ENCODE results near the gene PNMA6F.
A peak's percentile ranks its signal among the peaks of the same experiment; 100 is the strongest.
"Not testable (repeated sequence)": the region's sequence is repeated elsewhere in the genome, so short reads cannot be mapped to it uniquely, and the experiment has no call there.

Gene PNMA6F

DNA sequence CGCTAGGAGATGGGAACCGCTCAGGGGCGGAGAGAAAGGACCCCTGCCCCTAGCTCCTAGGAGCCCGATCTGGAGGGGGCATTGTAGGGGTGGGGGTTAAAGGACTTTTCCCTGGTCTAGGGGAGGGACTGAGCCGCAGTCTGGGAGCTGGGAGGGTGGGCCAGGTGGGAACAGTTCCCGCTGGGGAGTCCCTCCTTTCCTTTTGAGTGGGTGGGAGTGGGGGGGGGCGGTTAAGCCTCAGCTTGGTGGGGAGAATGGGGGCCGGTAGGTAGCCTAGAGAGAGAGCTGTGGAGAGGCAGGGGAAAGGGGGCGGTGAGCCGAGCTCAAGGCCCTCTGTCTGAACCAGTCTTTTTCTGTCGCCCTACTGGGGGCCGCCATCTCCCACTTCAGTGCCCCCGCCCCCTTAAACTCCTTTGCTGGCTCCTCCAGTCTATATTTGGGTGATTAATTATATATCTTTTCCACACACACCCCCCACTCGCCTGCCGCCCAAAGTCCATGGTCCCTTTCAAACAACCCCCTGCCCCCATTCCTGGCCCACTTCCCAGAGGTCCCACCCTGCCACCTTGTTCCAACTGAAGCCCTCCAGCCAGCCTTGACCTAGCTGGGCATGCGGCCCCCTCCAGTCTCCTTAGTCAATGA, 13.2 kb upstream of the PNMA6F start:
- no peak for DNase-seq (ENCODE audit: low read depth in 2 of 2)

DNA sequence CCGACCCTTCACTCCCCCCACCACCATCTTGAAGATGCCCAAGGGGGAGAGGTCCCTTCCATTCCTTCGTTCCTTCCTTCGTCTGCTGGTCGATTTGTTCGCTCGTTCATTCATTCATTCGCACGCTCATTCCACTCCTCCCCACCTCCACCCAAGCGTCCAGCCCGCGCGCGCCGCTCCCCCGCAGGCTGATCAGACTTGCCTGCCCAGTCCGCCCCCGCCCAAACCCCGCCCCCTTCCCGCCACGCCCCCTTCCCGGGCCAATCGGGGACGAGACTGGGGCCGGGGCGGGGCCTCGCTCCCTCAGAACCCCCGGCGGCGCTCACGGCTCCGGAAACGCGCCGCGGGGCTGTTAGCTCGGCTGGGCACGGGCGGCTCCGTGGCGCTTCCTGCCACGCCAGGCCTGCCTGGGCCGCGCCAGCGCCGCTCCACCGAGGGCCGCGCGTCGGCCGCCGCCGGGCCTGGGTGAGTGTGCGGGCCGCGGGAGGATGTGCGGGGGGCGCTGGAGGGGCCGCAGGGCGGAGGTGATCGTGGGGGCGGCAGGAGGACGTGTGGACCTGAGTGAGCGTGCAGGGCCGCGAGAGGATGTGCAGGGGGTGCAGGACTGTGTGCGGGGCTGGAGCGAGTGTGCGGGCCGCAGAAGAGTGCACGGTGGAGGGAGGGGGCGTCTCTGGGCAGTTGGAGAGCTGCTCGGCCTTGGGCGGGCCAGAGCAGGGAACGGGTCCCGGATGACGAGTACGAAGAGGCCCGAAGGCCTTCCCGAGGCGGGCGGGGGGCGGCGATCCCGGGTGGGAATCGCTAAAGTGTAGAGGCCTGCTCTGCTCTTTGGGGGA, 12.5 kb upstream of the PNMA6F start, which contains the start of gene ZNF275:
Gene ZNF275 (plus strand): TSS at position 333 of the 833 bp plus-strand sequence. CDS start 2,527 bp downstream, outside the sequence.
- peak; percentile 61 to 68 for DNase-seq (ENCODE audit: low read depth in 2 of 2)

DNA sequence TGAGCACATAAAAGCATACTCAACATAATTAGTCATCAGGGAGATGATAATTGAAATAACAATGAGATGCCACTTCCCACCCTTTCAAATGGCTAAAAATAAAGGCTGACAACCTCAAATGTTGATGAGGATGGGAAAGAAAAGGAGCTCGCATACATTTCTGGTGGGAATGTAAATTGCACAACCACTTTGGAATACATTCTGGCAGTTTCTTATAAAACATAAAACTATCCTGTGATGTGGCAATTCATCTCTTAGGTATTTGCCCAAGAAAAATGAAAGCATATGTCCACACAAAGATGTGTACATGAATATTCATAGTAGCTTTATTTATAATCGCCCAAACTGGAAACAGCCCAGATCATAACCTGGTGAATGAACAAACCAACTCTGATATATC, 11.7 kb upstream of the PNMA6F start:
- DNase-seq (ENCODE audit: low read depth in 2 of 2): no peak

- no peak for DNase-seq (ENCODE audit: low read depth in 2 of 2)
Observed at GRCh38 chrX:153327561-153327960, 6.0 kb upstream of the PNMA6F start.

GRCh38 chrX:153320555-153321184, 897 bp downstream of the PNMA6F start:
- no peak for DNase-seq (ENCODE audit: low read depth in 2 of 2)

DNA sequence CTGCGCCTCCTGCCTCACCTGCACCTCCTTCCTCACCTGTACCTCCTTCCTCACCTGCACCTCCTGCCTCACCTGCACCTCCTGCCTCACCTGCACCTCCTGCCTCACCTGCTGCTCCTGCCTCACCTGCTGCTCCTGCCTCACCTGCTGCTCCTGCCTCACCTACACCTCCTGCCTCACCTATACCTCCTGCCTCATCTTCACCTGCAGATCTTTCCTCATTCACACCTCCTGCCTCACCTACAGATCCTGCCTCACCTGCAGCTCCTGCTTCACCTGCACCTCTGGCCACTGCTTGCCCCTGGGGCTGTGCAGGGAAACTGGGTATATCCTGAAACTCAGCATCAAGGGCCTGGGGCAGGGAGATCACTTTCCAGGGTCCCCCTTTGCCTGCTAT, 1.5 kb downstream of the PNMA6F start:
- DNase-seq (ENCODE audit: low read depth in 2 of 2): not testable (repeated sequence)

DNA sequence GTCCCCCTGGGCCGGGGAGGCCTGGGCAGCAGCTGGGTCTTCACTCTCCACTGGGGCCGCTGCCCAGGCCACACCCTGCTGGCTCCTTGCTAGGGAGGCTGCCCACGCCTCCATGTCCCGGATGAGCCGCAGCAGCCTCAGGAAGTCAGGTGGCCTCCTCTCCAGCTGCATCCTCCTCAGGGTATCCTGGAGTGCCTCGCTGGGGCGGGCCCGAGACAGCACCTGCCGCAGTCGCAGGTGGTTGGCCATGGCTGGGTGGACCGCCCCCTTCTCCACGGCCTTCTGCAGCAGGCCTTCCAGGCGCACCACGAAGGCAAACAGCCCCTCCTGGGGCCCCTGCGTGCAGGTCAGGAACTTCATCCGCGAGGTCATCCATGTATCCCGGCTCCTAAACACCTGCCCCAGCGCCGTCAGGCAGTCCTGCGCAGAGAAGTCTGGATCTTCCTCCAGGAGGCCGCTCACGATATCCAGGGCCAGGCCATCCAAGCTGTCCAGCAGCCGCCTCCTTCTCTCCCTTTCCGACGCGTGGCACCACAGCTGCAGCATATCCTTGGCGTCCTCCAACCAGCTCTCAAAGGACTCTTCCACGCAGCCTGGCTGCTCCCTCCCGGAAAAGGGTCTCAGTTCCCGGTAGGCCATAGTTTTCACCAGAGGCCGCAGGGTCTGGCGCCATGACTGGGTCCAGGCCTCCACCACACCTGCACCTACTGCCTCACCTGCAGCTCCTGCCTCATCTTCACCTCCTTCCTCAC, 2.1 kb downstream of the PNMA6F start:
- no peak for DNase-seq (ENCODE audit: low read depth in 2 of 2)

DNA sequence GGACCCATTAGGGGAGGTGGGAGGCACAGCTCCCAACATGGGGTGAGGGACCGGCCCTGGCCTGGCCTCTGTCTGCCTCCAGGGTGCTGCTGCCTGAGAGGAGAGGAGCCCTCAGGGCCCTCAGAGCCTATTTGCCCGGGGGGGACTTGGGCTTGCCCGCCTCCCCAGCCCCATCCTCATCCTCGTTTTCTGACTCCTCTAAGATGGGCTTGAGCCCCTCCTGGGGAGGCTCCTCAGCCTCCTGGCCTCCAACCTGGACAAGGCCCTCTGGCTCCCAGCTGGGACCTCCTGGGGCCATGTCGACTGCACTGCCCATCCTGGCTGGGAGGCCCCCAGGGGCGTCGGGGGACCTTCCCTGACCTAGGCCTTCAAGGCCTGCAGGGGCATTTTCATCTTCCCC, 2.8 kb downstream of the PNMA6F start:
- DNase-seq (ENCODE audit: low read depth in 2 of 2): no peak

DNA sequence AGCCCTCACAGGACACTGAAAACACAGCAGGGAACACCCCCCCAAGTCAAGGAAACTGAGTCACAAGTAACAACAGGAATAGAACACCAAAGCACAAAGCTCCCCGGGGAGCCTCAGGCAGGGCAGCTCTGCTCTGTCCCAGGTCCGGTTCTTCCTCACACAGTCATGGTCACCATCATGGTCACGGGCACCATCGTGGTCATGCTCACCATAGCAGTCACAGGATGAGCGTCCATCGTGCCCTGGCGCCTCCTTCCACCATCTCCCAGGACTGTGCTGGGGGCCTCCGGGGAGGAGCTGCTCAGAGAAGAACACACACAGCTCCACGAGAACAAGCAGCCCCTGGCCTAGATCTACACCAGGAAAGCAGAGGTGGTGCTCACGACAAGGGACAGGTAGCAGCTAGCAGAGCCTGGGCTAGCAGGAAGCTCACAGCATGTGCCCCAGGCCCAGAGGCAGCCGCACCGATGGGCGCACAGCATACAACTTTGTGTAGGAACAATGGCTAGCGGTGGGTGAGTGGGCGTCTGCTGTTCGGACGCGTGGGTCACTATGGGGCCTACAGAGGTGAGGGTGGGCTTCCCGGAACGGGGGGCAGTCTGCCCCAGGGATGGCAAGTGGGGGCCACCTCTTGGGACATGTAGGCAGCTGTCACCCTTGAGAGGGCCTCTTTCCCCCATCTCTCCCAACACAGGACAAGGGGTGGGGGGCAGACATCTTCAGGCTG, 3.4 kb downstream of the PNMA6F start:
- no peak for DNase-seq (ENCODE audit: low read depth in 2 of 2)

DNA sequence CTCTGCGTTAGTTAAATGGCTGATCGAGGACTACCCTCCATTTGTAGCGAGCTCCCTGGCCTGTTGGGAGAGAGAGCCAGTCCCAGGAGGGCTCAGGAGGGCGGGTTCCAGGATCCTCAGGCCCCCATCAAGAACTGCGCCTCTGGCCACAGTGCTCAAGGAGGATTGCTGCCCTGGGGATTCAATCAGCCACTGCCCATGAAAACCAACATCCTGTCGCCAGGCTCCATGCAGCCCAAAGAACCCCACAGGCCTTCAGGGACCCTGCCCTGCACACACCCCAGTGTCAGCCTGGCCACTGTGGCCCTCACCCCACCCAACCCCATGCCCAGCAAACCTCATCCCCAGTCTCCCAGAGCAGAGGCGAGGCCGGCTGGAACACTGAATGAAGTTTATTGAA, 4.3 kb downstream of the PNMA6F start:
- no peak for DNase-seq (ENCODE audit: low read depth in 2 of 2)

GRCh38 chrX:153312842-153313241, 8.7 kb downstream of the PNMA6F start:
- no peak for DNase-seq (ENCODE audit: low read depth in 2 of 2)

GRCh38 chrX:153312041-153312440, 9.5 kb downstream of the PNMA6F start:
- no peak for DNase-seq (ENCODE audit: low read depth in 2 of 2)

DNA sequence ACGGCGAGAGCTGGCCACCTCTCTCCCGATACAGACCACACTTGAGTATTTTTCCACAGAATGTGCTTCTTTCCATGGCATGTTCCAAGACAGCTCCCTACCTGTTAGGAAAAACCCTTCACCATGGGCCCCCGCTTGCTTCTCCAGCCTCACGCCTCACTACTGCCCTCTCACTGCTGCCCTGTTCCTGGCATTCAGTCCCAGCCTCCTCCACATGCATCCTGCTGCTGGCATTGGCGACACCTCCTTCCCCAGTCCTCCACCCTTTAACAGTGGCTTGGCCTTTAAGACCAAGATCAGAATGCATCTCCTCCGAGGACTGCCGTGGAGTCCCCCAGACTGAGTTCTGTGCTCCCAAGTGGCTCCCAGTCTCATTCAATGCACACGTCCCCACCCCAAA, 10.7 kb downstream of the PNMA6F start:
- DNase-seq (ENCODE audit: low read depth in 2 of 2): no peak

DNA sequence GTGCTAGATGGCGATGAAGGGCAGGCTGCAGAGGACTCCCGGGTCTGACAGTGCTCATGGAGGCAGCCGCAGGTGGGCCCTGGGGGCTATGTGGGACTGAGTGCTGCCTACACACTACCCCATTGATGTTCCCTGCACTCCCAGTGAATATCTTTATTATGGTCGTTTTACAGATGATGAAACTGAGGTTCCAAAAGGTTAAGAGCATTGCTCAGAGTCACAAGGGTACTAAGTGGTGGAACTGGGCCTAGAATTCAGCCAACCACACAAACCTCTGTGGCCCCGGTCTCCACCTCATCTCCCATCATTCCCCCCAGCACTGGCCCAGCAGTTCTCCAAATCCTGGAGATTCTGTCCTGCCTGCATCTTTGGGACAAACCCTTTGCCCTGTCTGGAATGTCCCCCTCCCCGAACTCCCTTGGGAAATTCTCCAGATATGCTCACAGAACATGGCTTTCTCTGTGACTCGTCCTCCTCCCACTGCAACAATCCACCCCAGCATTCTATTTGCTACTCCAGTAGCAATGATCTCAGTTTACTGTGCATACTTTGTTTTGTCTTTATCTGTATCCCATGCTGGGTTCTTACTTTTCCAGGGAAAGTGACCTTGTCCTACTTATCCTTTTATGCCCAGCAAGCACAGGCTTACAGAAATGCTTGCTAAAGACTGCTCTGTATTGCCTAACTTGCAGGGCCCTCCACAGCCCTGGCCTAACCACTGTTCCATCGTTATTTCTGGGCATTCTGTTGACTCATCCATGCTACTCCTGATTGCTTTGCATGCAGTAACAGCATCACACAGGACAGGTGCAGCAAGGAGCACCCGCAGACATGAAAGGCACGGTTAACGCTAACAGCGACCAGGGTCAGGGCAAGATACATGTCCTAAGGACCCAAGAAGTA, 14.0 kb downstream of the PNMA6F start:
- DNase-seq (ENCODE audit: low read depth in 2 of 2): no peak

GRCh38 chrX:153306527-153307115, 14.9 kb downstream of the PNMA6F start:
- DNase-seq (ENCODE audit: low read depth in 2 of 2): no peak

DNA sequence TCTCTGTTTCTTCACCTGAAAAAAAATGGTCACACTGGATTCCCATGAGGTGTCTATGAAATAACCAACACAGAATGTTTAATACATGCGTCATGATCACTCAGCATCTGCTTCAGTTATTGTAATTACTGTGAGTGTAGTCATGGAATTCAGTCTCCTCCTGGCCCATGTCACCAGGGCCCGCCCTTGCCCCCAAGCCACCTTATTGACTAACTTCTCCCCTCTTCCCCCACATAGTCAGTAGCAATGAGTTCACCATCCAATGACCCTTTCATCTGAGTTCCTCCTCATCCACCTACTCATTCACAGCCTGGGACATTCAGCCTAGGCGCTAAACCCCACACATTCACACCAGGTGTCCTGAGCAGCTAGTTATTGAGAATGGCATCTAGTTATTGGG, 15.6 kb downstream of the PNMA6F start:
- DNase-seq (ENCODE audit: low read depth in 2 of 2): no peak

DNA sequence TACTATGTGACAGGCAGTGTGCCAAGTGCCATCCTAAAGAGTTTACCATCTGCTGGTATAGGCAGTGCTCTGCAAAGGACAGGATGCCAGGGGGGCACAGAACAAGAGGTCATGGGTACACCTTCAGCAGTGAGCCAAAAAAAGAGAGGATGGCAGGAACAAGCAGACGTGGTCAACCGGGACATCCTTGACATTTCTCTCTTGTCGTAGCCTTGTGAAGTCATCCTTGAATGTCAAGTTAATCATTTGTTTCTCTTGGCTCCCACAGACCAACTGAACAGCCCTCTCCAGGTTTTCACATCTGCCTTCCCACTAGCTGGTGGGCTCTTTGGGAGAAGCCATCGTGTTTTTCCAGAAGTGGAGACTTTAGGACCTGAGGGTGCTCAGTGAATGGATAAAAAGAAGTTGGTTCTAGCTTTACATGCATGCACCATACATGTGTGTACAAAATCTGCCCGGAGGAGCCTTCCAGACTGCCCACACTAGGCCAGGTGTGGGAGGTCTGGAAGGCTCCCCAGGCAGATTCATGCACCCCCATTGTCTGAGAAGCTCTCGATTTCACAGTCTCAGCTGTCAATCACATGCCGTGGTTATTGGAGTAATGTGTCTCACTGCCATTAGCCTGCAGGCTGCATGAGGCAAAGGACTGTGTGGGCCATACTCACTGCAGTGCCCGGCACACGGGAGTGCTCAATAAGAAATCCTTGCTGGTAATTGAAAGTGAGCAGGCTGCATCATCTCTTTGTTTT, 16.4 kb downstream of the PNMA6F start:
- DNase-seq (ENCODE audit: low read depth in 2 of 2): no peak

DNA sequence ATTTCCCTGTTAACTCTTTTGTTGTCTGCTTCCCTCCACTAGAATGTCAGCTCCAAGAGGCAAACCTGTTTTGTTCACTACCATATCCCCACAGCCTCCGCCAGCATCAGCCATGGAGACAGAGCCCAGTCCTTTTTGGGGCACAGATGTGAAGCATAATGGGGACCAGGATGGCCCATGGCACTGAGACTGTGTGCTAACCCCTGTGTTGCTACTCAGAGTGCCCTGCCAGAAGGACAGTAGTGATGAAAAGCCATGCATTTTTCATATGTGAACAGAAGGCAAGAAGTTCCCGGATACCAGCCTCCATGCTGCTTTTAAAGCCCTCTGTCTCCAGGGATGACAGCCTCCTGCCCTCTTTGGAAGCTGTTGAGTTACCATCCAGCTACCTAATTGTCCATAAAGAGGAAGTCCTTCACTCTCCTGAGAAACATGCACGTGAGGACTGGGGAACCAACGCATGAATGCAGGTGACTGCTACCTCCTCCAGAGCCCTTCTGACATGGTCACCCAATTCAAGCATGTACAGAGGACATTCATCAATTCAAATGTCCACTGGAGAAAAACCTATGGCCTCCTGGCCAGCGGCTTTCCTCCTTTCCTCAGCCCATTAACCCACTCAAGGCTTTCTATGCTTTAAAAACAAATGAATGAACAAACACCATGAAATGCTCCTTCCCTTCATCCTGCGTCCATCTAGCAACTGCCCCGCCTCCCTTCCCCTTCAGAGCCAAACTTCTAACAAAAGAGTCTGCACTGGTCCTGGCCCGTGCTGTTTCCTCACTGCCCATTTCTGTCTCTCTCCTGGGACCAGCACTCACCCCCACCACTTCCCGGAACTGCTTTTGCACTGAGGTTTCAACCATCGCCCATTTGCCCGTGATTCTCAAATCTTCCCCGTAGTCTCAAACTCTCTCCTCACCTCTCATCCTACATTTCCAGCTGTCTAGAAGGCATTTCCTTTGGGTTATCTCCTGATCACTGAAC, 18.0 kb downstream of the PNMA6F start:
- DNase-seq (ENCODE audit: low read depth in 2 of 2): no peak

Data from activated CD4-positive, alpha-beta T cell treated with anti-CD3 and anti-CD28 coated beads for 24 hours (primary cell).